ENCODE measurements around the gene CALD1. TPM values are rescaled to one million over a fixed set of nuclear protein-coding genes. Genes with fewer than 3 reads are reported as not detected.

Gene CALD1
- total RNA-seq, 1 donor from 2014 or later = 237 TPM

- DNase-seq (ENCODE audit: low spot score) = no peak
- intact Hi-C loops (cut with DNase I) = no loop called here
Observed at GRCh38 chr7:135012229-135012628, 232.8 kb downstream of the CALD1 start.

Other genes starting within 250 kb of the CALD1 start
- gene AKR1B15, start 230.5 kb upstream of the CALD1 start, total RNA-seq = not detected
- gene BPGM, start 132.8 kb upstream of the CALD1 start, total RNA-seq = 13.2 TPM
- gene AGBL3, start 206.9 kb downstream of the CALD1 start, total RNA-seq = 1.4 TPM

Data from cardiac septum (tissue), 1 donor.